ENCODE results near the gene VLDLR.

DNA sequence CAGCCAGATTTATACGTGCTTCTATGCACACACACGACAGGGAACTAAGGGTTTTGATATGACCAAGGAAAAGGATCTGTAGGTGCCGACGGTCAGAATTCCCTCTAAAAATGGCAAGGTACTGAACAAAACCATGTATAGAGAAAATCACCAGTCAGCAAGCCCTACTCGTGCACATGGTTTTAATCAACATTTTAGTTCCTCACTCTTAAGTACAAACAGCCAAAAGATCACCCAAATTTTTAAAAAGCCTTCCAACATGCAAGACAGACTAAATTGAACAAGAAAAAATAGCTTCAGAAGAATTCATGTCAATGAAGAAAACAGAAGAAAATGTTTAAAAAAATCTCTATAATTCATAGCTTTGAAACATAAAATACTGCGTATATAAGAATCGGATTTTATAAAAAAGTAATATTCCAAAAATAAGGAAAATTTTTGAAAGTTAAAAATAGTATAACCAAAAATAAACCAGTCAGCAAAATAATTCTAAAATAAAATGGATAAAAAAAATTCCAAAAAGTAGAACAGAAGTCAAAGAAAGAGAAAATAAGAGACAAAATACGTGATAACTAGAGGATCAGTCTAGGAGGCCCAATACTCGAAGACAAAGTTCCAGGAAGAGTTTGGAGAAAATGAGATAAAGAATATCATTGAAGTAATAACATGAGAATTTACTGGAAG lies 52.7 kb downstream of the VLDLR start:
- no peak for TF ChIP-seq TAF1 (IDR thresholded peaks at IDR 0.05; ENCODE audit: low read depth, low read length)
- TF ChIP-seq POLR2A (IDR thresholded peaks at IDR 0.05; ENCODE audit: low read depth, low read length), result no peak

Measured in GM12891 (cell line).